Large intestine (tissue), 3 donors: ENCODE measurements around the gene USP40. TPM values are rescaled to one million over a fixed set of nuclear protein-coding genes. Genes with fewer than 3 reads are reported as not detected.

Experiments
- DNase-seq, 2 donors: peaks; one replicate each; pipeline versions ENCODE4 v3.0.0 to v3.0.0-alpha.2; 2013
- H3K27ac ChIP-seq: one replicate; pipeline ENCODE4 v1.5.1; 2013; ENCODE audit warnings: low read length
- H3K27me3 ChIP-seq: 2 replicates; pipeline ENCODE4 v1.6.1; 2013; ENCODE audit warnings: low read length; ENCODE audit not compliant: control insufficient read depth, insufficient read depth
- H3K36me3 ChIP-seq: 2 replicates; pipeline ENCODE4 v1.6.1; 2013; ENCODE audit warnings: low read length; ENCODE audit not compliant: control insufficient read depth, insufficient read depth
- H3K4me1 ChIP-seq: one replicate; pipeline ENCODE4 v1.6.1; 2013; ENCODE audit warnings: low read length; ENCODE audit not compliant: control insufficient read depth, insufficient read depth
- H3K4me3 ChIP-seq: one replicate; pipeline ENCODE4 v1.5.1; 2013; ENCODE audit warnings: low read length
- H3K9me3 ChIP-seq: one replicate; pipeline ENCODE4 v1.6.1; 2013; ENCODE audit warnings: mild to moderate bottlenecking, low read depth, low read length, moderate library complexity; ENCODE audit not compliant: control insufficient read depth
- WGBS: methylation state at CpG from one replicate; pipeline ENCODE4 v1.1.5; 2013; ENCODE audit warnings: low lambda C conversion rate; ENCODE audit not compliant: insufficient coverage; 5-methylcytosine and 5-hydroxymethylcytosine counted together
- polyA plus RNA-seq: library from polyadenylated mRNA; unstranded; fragments of 120-200 nt; gene quantifications from one replicate; pipeline ENCODE4 v1.2.1, GENCODE V29; 2013

The USP40 gene
- polyA plus RNA-seq, 1 donor = 33.6 TPM

DNA sequence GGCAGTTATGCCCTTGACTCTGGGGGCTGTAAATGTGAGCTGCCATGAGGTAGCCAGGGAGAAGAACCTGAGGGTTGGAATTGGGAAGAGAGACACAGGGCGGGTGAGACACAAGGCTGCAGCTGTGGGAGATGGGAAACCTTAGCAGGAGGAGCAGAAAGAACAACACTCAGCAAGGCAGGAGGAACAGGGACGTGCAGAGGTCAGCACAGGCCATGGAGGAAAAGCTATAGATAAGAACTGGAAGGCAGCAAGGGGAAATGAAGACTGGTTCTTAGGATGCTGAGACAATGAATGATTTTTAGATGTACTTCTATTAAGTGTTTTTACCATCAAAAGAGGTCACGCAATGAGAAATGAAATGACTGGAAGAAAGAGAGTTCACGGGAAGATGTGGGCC lies 80.2 kb downstream of the USP40 start:
- Histone ChIP-seq H3K27ac (no peak overlapping the region), H3K9me3 (no peaks in the 10 kb centered on the region), H3K4me1 (no peaks in the 10 kb centered on the region), H3K27me3 (no peaks in the 10 kb centered on the region), H3K36me3 (peaks cover 69% of the 10 kb centered on the region), H3K4me3 (no peak overlapping the region)
- DNase-seq = no peak
- WGBS = 100% methylated on average over 2 of the region's 4 CpGs

DNA sequence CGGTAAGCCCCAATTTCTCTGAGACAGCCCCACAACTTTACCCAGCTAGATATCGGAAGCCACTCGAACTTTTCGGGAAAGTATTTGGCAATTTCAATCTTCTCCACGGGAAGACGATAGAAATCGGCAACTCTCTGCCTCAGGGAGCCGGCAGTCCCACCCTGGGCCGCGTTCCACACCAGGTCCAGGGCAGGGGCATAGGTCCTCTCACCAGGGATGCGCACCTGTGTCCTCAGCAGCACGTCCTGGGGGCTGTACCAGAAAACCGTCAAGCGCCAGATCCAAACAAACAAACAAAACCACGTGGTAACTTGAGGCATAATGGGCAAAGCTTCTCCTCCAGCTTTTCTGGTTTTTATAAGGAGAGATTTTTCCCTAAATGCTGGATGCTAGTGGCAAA lies 80.9 kb downstream of the USP40 start:
- Histone ChIP-seq H3K4me1 (no peaks in the 10 kb centered on the region), H3K27ac (no peak overlapping the region), H3K9me3 (no peaks in the 10 kb centered on the region), H3K27me3 (no peaks in the 10 kb centered on the region), H3K36me3 (peaks cover 67% of the 10 kb centered on the region), H3K4me3 (no peak overlapping the region)
- no peak for DNase-seq
- no CpG with 5 or more reads among the region's 15 CpGs for WGBS

DNA sequence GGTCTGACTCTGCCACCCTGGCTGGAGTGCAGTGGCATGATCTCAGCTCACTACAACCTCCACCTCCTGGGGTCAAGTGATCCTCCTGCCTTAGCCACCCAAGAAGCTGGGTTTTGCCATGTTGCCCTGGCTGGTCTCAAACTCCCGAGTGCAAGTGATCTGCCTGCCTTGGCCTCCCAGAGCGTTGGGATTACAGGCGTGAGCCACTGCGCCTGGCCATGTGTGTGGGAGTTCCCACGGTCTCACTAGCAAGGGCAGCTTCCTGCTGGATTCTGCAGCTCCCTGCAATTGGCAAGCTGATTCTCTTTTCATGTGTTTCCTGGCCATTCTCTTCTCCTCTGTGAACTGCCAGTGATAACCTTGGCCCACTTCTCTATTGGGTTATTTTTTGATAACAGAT lies 84.0 kb downstream of the USP40 start:
- no peaks in the 10 kb centered on the region for H3K4me1 ChIP-seq
- H3K27me3 ChIP-seq = no peaks in the 10 kb centered on the region
- peaks cover 3% of the 10 kb centered on the region for H3K9me3 ChIP-seq
- no peak for DNase-seq
- WGBS = no CpG with 5 or more reads among the region's 5 CpGs
- H3K4me3 ChIP-seq = no peak overlapping the region
- H3K27ac ChIP-seq = no peak overlapping the region
- peaks cover 80% of the 10 kb centered on the region for H3K36me3 ChIP-seq

DNA sequence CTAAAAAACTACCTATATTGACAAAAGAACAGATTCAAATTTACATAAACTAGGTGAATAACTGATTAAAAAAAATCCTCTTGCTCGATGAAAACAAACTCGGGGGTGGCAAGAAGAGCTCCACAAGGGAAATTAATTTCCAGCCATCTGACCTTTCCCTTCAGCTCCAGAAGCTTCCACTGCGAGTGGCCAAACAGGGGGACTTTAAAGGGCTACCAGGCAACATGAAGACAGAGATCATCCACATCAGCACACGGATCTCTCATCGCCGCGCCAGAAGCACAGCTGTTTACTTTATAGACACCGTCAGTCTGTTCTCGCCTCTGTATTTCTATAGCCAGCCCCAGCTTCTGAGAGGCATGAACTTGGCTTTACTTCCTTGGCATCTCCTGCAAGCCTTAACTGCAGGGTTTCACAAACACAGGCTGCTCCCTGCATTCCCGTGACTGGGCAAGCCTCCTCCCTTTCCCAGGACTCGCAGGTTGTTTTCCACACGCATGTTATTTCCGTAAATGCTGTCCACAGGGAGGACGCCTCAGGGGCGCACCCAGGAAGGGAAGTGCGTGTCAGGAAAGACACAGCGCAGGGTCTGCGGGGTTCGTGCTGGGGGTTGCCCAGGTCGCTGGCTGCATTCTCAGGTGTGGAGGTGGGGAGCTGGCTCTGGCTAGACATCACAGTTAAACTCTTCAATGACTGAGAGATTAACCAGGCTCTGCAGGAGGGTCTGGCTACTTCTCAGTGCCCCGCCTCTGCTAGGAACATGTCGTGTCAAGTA lies 85.0 kb downstream of the USP40 start:
- H3K4me3 ChIP-seq = no peak overlapping the region
- no peak for DNase-seq
- H3K27ac ChIP-seq = no peak overlapping the region
- H3K36me3 ChIP-seq = peaks cover 87% of the 10 kb centered on the region
- no peaks in the 10 kb centered on the region for H3K4me1 ChIP-seq
- 96% methylated on average over 4 of the region's 22 CpGs for WGBS
- H3K9me3 ChIP-seq = peaks cover 5% of the 10 kb centered on the region
- H3K27me3 ChIP-seq = no peaks in the 10 kb centered on the region

DNA sequence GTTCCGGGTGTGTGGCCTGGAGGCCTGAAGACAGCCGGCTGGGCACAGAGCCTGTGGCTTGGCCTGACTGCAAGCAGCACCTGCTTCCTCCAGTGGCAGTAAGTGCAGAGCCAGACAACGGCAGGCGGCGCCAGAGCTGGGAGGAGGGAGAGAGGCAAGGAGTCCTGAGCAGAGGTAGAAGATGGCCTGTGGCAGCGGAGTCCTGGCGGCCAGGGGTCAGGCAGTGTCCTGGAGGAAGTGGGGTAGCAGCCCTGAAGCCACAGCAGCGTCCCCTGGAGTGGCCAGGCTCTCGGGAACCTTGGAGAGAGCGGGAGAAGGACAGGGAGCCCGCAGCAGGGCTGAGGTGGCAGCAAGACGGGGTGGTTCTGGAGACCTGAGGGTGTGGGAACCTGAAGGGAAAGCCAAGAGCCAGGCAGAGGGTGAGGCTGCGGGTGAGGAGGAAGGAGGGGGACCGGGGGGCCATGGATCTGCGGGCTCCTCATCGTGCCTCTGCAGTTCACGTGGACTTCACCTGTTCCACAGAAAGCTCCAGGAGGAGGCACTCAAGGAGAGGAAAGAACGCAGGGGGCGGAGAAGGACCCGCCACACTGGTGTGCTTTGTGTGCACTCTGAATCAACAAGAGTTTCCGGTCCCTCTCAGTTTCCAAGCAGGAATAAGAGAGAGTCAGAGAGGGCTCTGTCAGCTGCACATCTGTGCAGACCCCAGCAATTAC lies 85.9 kb downstream of the USP40 start:
- DNase-seq = no peak
- Histone ChIP-seq H3K4me1 (no peaks in the 10 kb centered on the region), H3K9me3 (peaks cover 5% of the 10 kb centered on the region), H3K4me3 (no peak overlapping the region), H3K27me3 (no peaks in the 10 kb centered on the region), H3K36me3 (peaks cover 87% of the 10 kb centered on the region), H3K27ac (no peak overlapping the region)
- WGBS = no CpG with 5 or more reads among the region's 21 CpGs

DNA sequence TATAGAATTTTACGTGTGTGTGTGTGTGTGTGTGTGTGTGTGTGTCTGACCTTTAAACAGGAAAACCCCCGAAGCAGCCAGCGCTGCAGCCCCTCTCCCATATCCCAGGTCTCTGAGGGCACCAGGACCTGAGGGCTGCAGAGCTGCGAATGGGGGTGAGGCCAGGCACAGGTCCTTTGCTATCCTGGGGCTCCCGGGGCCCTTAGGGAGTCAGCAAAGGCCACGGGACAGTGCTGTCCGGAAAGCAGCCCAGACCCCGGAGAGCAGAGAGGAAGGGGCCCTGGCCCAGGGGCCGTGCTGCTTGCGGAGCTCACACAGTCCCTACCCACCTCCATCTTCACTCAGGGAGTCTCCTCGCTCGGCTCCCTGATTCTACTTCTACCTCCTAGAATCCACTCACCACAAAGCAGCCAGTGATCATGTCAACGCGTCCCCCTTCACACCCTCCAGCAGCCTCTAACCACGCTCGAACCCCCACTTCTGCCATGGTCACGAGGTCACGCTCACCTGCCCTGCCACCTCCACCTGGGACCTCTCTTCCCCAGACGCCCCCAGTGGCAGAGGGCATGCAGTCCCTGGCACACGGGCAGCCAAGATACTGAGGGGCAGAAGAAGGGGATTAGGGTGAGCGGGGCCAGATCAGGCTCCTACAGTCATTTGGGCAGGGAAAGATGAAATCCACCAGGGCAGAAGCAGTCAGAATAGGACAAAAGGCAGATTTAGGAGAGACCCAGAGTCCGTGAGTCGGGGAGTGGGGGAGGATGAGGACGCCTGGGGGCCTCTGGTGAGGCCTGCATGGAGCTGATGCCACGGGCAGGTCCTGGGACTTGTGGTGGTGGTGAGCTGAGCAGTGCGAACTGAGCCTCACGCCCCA lies 86.7 kb downstream of the USP40 start:
- Histone ChIP-seq H3K9me3 (peaks cover 8% of the 10 kb centered on the region), H3K4me1 (no peaks in the 10 kb centered on the region), H3K36me3 (peaks cover 83% of the 10 kb centered on the region), H3K27ac (no peak overlapping the region), H3K4me3 (no peak overlapping the region), H3K27me3 (no peaks in the 10 kb centered on the region)
- no CpG with 5 or more reads among the region's 27 CpGs for WGBS
- DNase-seq = no peak

DNA sequence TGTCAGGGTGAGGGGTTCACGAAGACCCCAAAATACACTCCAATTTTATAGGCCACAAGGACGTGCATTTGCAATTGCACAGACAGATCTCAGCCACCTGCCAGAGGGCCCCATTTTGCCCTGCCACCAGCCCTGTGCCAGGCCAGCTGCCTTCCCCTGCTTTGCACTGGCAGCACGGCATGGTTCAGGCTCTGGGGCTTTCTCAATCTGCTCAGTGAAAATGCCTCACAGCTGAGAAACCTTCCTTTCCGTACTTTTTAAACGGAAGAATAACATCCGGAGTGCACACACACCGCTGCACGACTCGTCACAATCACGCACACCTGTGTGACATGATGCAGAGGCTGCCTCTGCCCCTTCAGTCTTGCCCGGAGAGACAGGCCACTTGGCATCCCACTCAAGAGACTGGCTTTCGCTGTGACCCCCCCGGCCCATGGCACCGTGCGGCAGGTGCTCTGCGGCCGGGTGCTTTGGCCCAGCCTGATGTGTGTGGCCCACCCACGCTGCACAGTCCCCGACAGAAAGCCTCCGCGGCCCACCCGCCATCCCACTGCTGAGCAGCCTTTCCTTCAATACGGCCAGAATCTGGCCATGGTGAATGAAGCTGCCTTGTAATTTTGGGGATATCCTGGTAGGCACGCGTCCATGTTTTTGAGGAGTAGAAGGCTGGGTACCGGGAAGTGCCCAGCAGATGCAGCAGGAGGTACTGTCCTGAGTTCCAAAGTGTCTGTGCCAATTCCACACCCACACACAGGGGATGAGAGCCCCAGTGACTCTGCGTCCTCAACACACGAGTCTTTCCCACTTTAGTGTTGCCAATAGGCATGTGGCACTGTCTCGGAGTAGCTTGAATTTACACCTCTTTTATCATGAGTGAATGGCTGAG lies 88.8 kb downstream of the USP40 start:
- Histone ChIP-seq H3K4me3 (no peak overlapping the region), H3K36me3 (peaks cover 64% of the 10 kb centered on the region), H3K27me3 (no peaks in the 10 kb centered on the region), H3K27ac (no peak overlapping the region), H3K4me1 (no peaks in the 10 kb centered on the region), H3K9me3 (peaks cover 8% of the 10 kb centered on the region)
- WGBS = 80% methylated on average over 1 of the region's 29 CpGs
- DNase-seq = no peak

DNA sequence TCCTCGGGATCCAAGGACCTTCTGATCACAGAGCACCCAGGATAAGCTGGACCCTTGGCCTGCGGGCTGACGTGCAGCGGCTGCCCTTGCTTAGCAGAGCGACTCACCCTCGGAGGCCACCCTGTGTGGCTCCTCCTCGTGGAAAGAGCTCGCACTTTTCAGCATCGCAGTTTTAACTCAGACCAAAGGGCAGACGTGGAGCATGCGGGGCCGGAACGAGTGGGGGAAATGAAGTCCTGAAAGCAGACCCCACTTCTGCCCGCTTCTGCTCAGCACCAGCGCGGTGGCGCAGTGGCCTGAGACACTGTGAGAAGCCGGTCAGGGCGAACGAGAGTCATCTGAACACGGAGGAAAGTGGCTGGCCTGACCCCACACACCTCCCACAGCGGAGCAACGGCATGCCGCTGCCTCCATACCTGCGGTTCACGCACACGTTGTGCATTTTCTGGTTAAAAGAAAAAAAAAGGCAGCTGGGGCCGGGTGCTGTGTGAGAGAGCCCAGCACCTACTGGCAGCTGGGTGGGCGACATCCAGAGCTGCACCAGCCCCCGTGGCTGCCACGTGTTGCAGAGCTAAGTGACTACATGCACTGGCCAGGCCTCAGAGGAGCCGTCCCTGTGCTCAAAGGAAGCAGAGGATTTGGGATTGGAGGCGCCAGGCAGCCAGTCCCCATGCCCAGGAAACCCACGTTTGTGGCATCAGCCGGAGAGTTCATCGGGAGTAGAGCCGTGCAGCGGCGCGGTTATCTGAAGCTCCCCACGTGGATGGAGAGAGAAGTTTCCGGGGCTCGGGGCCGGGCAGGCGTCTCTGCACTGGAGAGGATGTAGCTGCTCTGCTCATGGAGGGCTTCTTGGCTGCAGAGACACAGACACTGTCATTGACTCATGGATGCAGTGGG lies 89.7 kb downstream of the USP40 start:
- Histone ChIP-seq H3K27ac (no peak overlapping the region), H3K4me1 (no peaks in the 10 kb centered on the region), H3K9me3 (peaks cover 8% of the 10 kb centered on the region), H3K4me3 (no peak overlapping the region), H3K36me3 (peaks cover 67% of the 10 kb centered on the region), H3K27me3 (no peaks in the 10 kb centered on the region)
- 80% methylated on average over 1 of the region's 45 CpGs for WGBS
- DNase-seq = no peak

DNA sequence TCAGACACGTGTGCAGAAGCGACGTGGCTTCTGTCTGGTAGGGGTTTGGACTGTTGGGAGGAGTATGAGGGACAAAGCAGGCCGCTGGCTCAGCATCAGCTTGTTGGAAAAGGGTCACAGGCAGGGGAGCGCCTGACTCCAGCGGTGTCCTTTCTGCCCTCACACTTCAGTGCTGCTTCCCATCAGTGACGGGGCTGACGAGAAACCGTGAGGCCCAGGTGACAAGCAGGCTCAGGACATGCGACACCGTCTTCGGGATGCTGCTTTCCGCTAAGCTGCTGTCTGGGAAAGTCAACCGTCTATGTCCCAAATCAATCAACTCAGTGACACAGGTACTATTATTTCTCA lies 90.5 kb downstream of the USP40 start:
- H3K4me3 ChIP-seq = no peak overlapping the region
- peaks cover 8% of the 10 kb centered on the region for H3K9me3 ChIP-seq
- peaks cover 64% of the 10 kb centered on the region for H3K36me3 ChIP-seq
- H3K27me3 ChIP-seq = no peaks in the 10 kb centered on the region
- H3K4me1 ChIP-seq = no peaks in the 10 kb centered on the region
- H3K27ac ChIP-seq = no peak overlapping the region
- DNase-seq = no peak
- WGBS = no CpG with 5 or more reads among the region's 14 CpGs
